Colonic mucosa (tissue), 4 donors: ENCODE data around the gene MAGI2. TPM values are rescaled to one million over a fixed set of nuclear protein-coding genes. Genes with fewer than 3 reads are reported as not detected.

ENCODE experiments used
- DNase-seq: peaks from one replicate; pipeline ENCODE4 v3.0.0-alpha.2; 2020
- H3K27ac ChIP-seq: fragments of 200-600 bp; one replicate; pipeline ENCODE4 v1.8.0; 2021
- H3K27me3 ChIP-seq: fragments of 200-600 bp; one replicate; pipeline ENCODE4 v1.8.0; 2021
- H3K36me3 ChIP-seq: fragments of 200-600 bp; one replicate; pipeline ENCODE4 v1.8.0; 2021
- H3K4me1 ChIP-seq: fragments of 200-600 bp; one replicate; pipeline ENCODE4 v1.8.0; 2021; ENCODE audit warnings: mild to moderate bottlenecking
- H3K4me3 ChIP-seq: fragments of 200-600 bp; one replicate; pipeline ENCODE4 v1.8.0; 2021
- H3K9ac ChIP-seq, 2 donors: one replicate each; pipeline ENCODE4 v1.7.0; 2013; ENCODE audit warnings: control low read depth in 2 of 2, low read depth in 2 of 2, low read length in 2 of 2
- H3K9me3 ChIP-seq: fragments of 200-600 bp; one replicate; pipeline ENCODE4 v1.8.0; 2021
- CTCF ChIP-seq: fragments of 200-600 bp; IDR thresholded peaks from one replicate; pipeline ENCODE4 v1.8.0; 2022; ENCODE audit warnings: antibody characterized with exemption, mild to moderate bottlenecking
- intact Hi-C: fragments of 100-400 bp; cut with DNase I; formaldehyde crosslinking; loops from one replicate; pipeline ENCODE4 v1.14.1; 2022
- total RNA-seq, 2 donors: library from RNA; stranded (reverse); fragmentation: NEBNext Ultra II Directional in 1 of 2; extraction: Animal tissue kit (Norgen Biotek cat#: 25700) in 1 of 2; gene quantifications; one replicate each; pipeline ENCODE4 v1.2.1, GENCODE V29; 2021
- donor health status: healthy.
- donor health status: DM: no; HTN: no; CAD: no.
- donor health status: DM: no; HTN: no; CAD: no.

Gene MAGI2
- total RNA-seq, 2 donors from 2014 or later, result 1.1 to 2.4 TPM

GRCh38 chr7:79180533-79180932 lies 272.9 kb downstream of the MAGI2 start:
- Histone ChIP-seq H3K4me1 (no peaks in the 10 kb centered on the region), H3K27me3 (no peaks in the 10 kb centered on the region), H3K9me3 (no peaks in the 10 kb centered on the region), H3K27ac (no peak overlapping the region), H3K36me3 (no peaks in the 10 kb centered on the region), H3K4me3 (no peak overlapping the region), H3K9ac (no peak overlapping the region)
- DNase-seq, result no peak
- no peak for TF ChIP-seq CTCF
- intact Hi-C loops, result no loop called here

- Histone ChIP-seq H3K27me3 (no peaks in the 10 kb centered on the region), H3K4me1 (no peaks in the 10 kb centered on the region), H3K9ac (no peak overlapping the region), H3K36me3 (no peaks in the 10 kb centered on the region), H3K4me3 (no peak overlapping the region), H3K9me3 (no peaks in the 10 kb centered on the region), H3K27ac (no peak overlapping the region)
- intact Hi-C loops, result no loop called here
- no peak for TF ChIP-seq CTCF
- no peak for DNase-seq
Measured at GRCh38 chr7:79176859-79177477, 276.5 kb downstream of the MAGI2 start.

- Histone ChIP-seq H3K27ac (no peak overlapping the region), H3K4me3 (no peak overlapping the region)
- intact Hi-C loops, result no loop called here
Measured at GRCh38 chr7:79175374-79175773, 278.1 kb downstream of the MAGI2 start.

GRCh38 chr7:79165225-79165624 lies 288.2 kb downstream of the MAGI2 start:
- no peak for DNase-seq

More at GRCh38 chr7:79175374-79175773, 278.1 kb downstream of the MAGI2 start:
- Histone ChIP-seq H3K36me3 (no peaks in the 10 kb centered on the region), H3K9me3 (no peaks in the 10 kb centered on the region), H3K27me3 (no peaks in the 10 kb centered on the region), H3K4me1 (no peaks in the 10 kb centered on the region), H3K9ac (no peak overlapping the region)
- no peak for DNase-seq
- TF ChIP-seq CTCF, result no peak

GRCh38 chr7:79159040-79159664 lies 294.3 kb downstream of the MAGI2 start:
- no peak for TF ChIP-seq CTCF
- H3K27me3 ChIP-seq, result no peaks in the 10 kb centered on the region
- no peak for DNase-seq
- no peak overlapping the region for H3K4me3 ChIP-seq
- no peaks in the 10 kb centered on the region for H3K36me3 ChIP-seq
- no peaks in the 10 kb centered on the region for H3K4me1 ChIP-seq
- intact Hi-C loops, result no loop called here
- no peak overlapping the region for H3K27ac ChIP-seq
- no peaks in the 10 kb centered on the region for H3K9me3 ChIP-seq
- H3K9ac ChIP-seq, result no peak overlapping the region

More at GRCh38 chr7:79165225-79165624, 288.2 kb downstream of the MAGI2 start:
- Histone ChIP-seq H3K36me3 (no peaks in the 10 kb centered on the region), H3K4me1 (no peaks in the 10 kb centered on the region), H3K27me3 (no peaks in the 10 kb centered on the region), H3K9me3 (no peaks in the 10 kb centered on the region), H3K27ac (no peak overlapping the region), H3K4me3 (no peak overlapping the region), H3K9ac (no peak overlapping the region)
- intact Hi-C loops, result no loop called here
- no peak for TF ChIP-seq CTCF
